ENCODE measurements around the gene NFIB. TPM values are rescaled to one million over a fixed set of nuclear protein-coding genes. Genes with fewer than 3 reads are reported as not detected.

Gene NFIB
- total RNA-seq, 1 donor, result 12.1 TPM

- no peak for DNase-seq (ENCODE audit: low read depth)
- TF ChIP-seq CTCF (IDR thresholded peaks at IDR 0.05; ENCODE audit: insufficient read depth, low read depth, low read length), result no peak
Observed at GRCh38 chr9:14072850-14073249, 241.1 kb downstream of the NFIB start.

DNA sequence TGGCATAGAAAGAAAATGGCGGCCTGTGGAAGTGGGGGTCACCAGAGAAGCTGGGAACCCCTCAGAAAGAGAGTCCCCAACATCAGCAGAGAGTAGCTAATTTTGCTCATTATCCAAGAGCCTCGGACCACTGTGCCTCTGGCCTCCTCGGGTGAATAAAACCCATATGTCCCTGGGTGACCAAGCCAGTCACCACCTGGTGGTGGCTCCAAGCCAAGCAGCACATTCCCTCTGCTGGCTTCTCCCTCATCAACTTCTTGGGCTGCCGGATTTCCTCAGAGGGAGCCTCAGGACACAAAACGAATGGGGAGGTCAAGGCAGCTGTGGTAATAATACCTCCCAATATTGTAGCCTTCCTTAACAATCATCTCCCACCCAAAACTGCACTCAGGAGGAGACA is 242.5 kb downstream of the NFIB start:
- no peak for TF ChIP-seq CTCF (IDR thresholded peaks at IDR 0.05; ENCODE audit: insufficient read depth, low read depth, low read length)
- no peak for DNase-seq (ENCODE audit: low read depth)
- H3K4me3 ChIP-seq (ENCODE audit: low read depth, low read length), result no peak overlapping the region

More at GRCh38 chr9:14072850-14073249, 241.1 kb downstream of the NFIB start:
- no peak overlapping the region for H3K4me3 ChIP-seq (ENCODE audit: low read depth, low read length)

GRCh38 chr9:14068690-14069089 is 245.3 kb downstream of the NFIB start:
- no peak for DNase-seq (ENCODE audit: low read depth)
- H3K4me3 ChIP-seq (ENCODE audit: low read depth, low read length), result no peak overlapping the region
- TF ChIP-seq CTCF (IDR thresholded peaks at IDR 0.05; ENCODE audit: insufficient read depth, low read depth, low read length), result no peak

- no peak for DNase-seq (ENCODE audit: low read depth)
- TF ChIP-seq CTCF (IDR thresholded peaks at IDR 0.05; ENCODE audit: insufficient read depth, low read depth, low read length), result no peak
- H3K4me3 ChIP-seq (ENCODE audit: low read depth, low read length), result no peak overlapping the region
Observed at GRCh38 chr9:14066831-14067230, 247.1 kb downstream of the NFIB start.

GRCh38 chr9:14066032-14066431 is 247.9 kb downstream of the NFIB start:
- DNase-seq (ENCODE audit: low read depth), result no peak
- TF ChIP-seq CTCF (IDR thresholded peaks at IDR 0.05; ENCODE audit: insufficient read depth, low read depth, low read length), result no peak
- H3K4me3 ChIP-seq (ENCODE audit: low read depth, low read length), result no peak overlapping the region

DNA sequence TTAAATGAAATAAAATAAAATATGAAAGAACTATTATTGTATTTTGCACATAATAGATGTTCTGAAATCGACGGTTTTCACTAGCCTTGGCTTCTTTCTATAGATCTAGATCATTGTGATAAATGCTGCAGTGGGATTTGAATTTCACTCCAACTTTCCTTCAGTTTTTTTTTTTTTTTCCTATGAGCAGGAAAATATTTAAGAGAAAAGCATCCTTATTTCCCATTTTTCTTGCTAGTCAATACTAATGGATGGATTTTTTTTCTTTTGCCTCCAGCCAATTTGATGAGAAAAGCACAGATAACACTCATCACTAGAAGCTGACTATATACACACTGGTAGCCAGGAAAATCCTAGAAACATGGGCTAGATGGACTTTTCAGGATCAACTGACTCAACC is 249.0 kb downstream of the NFIB start:
- no peak for TF ChIP-seq CTCF (IDR thresholded peaks at IDR 0.05; ENCODE audit: insufficient read depth, low read depth, low read length)
- DNase-seq (ENCODE audit: low read depth), result no peak
- H3K4me3 ChIP-seq (ENCODE audit: low read depth, low read length), result no peak overlapping the region

GRCh38 chr9:14063756-14064155 is 250.2 kb downstream of the NFIB start:
- H3K4me3 ChIP-seq (ENCODE audit: low read depth, low read length), result no peak overlapping the region
- no peak for TF ChIP-seq CTCF (IDR thresholded peaks at IDR 0.05; ENCODE audit: insufficient read depth, low read depth, low read length)
- no peak for DNase-seq (ENCODE audit: low read depth)
